HepG2 (cell line): ENCODE measurements around the gene ASPHD1. TPM values are rescaled to one million over a fixed set of nuclear protein-coding genes. Genes with fewer than 3 reads are reported as not detected.

Experiments
- BORCS8-MEF2B ChIP-seq: sonication (generic); formaldehyde crosslinking; IDR thresholded peaks from 2 replicates; pipeline ENCODE4 v1.8.0; 2022; ENCODE audit warnings: mild to moderate bottlenecking, missing genetic modification reagents
- CCAR2 ChIP-seq: fragments of 200-400 bp; formaldehyde crosslinking; optimal IDR thresholded peaks from 2 replicates; pipeline ENCODE3; 2018; ENCODE audit warnings: low read depth, mild to moderate bottlenecking, low read length, moderate library complexity
- ERF ChIP-seq: IDR thresholded peaks from 2 replicates; pipeline ENCODE4 v1.6.1; 2018; ENCODE audit warnings: missing biosample characterization, missing genetic modification reagents
- ESRRA ChIP-seq: sonication (generic); formaldehyde crosslinking; IDR thresholded peaks from 2 replicates; pipeline ENCODE4 v1.5.1; 2020; ENCODE audit warnings: mild to moderate bottlenecking, low read depth, missing genetic modification reagents
- FOXK1 ChIP-seq: sonication (generic); formaldehyde crosslinking; IDR thresholded peaks from 2 replicates; pipeline ENCODE4 v1.4.0; 2020; ENCODE audit warnings: low read depth, missing genetic modification reagents, borderline replicate concordance
- FOXK2 ChIP-seq: fragments of 450-650 bp; IDR thresholded peaks from 2 replicates; pipeline ENCODE4 v1.6.1; 2016
- HOXD1 ChIP-seq: sonication (generic); formaldehyde crosslinking; IDR thresholded peaks from 2 replicates; pipeline ENCODE4 v1.5.0; 2020; ENCODE audit warnings: missing genetic modification reagents
- KMT2B ChIP-seq: IDR thresholded peaks from 2 replicates; pipeline ENCODE4 v1.6.1; 2016; ENCODE audit warnings: missing genetic modification reagents, missing compliant biosample characterization
- MED13 ChIP-seq: sonication (generic); formaldehyde crosslinking; IDR thresholded peaks from 2 replicates; pipeline ENCODE4 v1.5.0; 2020; ENCODE audit warnings: missing genetic modification reagents
- PITX1 ChIP-seq: sonication (generic); formaldehyde crosslinking; IDR thresholded peaks from 2 replicates; pipeline ENCODE4 v1.5.1; 2020; ENCODE audit warnings: mild to moderate bottlenecking, missing genetic modification reagents
- RFX5 ChIP-seq: IDR thresholded peaks from 2 replicates; pipeline ENCODE4 v1.6.1; 2011; ENCODE audit warnings: low read depth, low read length, improper control_type of control experiment
- SOX6 ChIP-seq, 2 experiments: fragments of 450-650 bp in 1 of 2; sonication (generic) in 1 of 2; formaldehyde crosslinking in 1 of 2; IDR thresholded peaks; 2 replicates each; pipeline versions ENCODE4 v1.4.0 to v1.6.1; 2017 to 2020; ENCODE audit warnings: antibody characterized with exemption in 1 of 2, mild to moderate bottlenecking in 1 of 2, missing genetic modification reagents in 1 of 2
- SP4 ChIP-seq: sonication (generic); formaldehyde crosslinking; IDR thresholded peaks from 2 replicates; pipeline ENCODE4 v1.8.1; 2023; ENCODE audit warnings: mild to moderate bottlenecking, missing genetic modification reagents
- SP5 ChIP-seq: IDR thresholded peaks from 2 replicates; pipeline ENCODE4 v1.6.1; 2016; ENCODE audit warnings: low read depth, borderline replicate concordance
- TCF12 ChIP-seq, 2 experiments: fragments of 450-650 bp in 1 of 2; sonication (generic) in 1 of 2; formaldehyde crosslinking in 1 of 2; IDR thresholded peaks; 2 replicates each; pipeline versions ENCODE4 v1.6.1 to v1.8.0; 2017 to 2022; ENCODE audit warnings: antibody characterized with exemption in 1 of 2, mild to moderate bottlenecking in 1 of 2, missing genetic modification reagents in 1 of 2, moderate library complexity in 1 of 2
- ZNF260 ChIP-seq: sonication (generic); formaldehyde crosslinking; IDR thresholded peaks from 2 replicates; pipeline ENCODE4 v1.4.0; 2020; ENCODE audit warnings: missing genetic modification reagents, low read depth, mild to moderate bottlenecking, borderline replicate concordance
- ZNF335 ChIP-seq: sonication (generic); formaldehyde crosslinking; IDR thresholded peaks from 2 replicates; pipeline ENCODE4 v1.4.0; 2020; ENCODE audit warnings: missing genetic modification reagents
- ZNF720 ChIP-seq: sonication (generic); formaldehyde crosslinking; IDR thresholded peaks from 2 replicates; pipeline ENCODE4 v1.4.0; 2020; ENCODE audit warnings: missing genetic modification reagents
- polyA plus RNA-seq, 8 experiments: library from polyadenylated mRNA; depleted of rRNA in 3 of 8; stranded (reverse) in 7 of 8; unstranded in 1 of 8; fragments of >200 nt; fragmentation: Illumina TruSeq in 4 of 8; extraction: Trizol in 4 of 8; gene quantifications; 2 replicates each; pipeline versions ENCODE4 v1.2.1 to v1.2.3, GENCODE V29; 2011 to 2016; ENCODE audit warnings: low read depth in 4 of 8, missing spikeins in 1 of 8, mixed read lengths in 1 of 8; ENCODE audit not compliant: insufficient read depth in 1 of 8
- total RNA-seq, 5 experiments: library from RNA; depleted of rRNA; stranded (reverse); fragments of >200 nt; fragmentation: Illumina TruSeq; extraction: Trizol; gene quantifications; 2 replicates each; pipeline ENCODE4 v1.2.3, GENCODE V29; 2016; ENCODE audit warnings: low read depth in 1 of 5
- TF ChIP-seq, protein P1 (sequence below): sonication (generic); formaldehyde crosslinking; IDR thresholded peaks from 2 replicates; pipeline ENCODE4 v1.8.1; 2023; ENCODE audit warnings: missing genetic modification reagents, inconsistent platforms, borderline replicate concordance
- TF ChIP-seq, protein P2 (sequence below): IDR thresholded peaks from 2 replicates; pipeline ENCODE4 v1.6.1; 2016; ENCODE audit warnings: low read depth, borderline replicate concordance
- TF ChIP-seq, protein P3 (sequence below): fragments of 450-650 bp; IDR thresholded peaks from 2 replicates; pipeline ENCODE4 v1.6.1; 2017; ENCODE audit warnings: mild to moderate bottlenecking
- TF ChIP-seq, protein P4 (sequence below): sonication (generic); formaldehyde crosslinking; IDR thresholded peaks from 2 replicates; pipeline ENCODE4 v1.5.0; 2020; ENCODE audit warnings: mild to moderate bottlenecking, missing genetic modification reagents, borderline replicate concordance

The ASPHD1 gene
- total and polyA plus RNA-seq, 2 of the 13 experiments (the other 11 are each of a cell fraction or from before 2014, with no cell fraction given): 13.1 to 19.7 TPM

DNA sequence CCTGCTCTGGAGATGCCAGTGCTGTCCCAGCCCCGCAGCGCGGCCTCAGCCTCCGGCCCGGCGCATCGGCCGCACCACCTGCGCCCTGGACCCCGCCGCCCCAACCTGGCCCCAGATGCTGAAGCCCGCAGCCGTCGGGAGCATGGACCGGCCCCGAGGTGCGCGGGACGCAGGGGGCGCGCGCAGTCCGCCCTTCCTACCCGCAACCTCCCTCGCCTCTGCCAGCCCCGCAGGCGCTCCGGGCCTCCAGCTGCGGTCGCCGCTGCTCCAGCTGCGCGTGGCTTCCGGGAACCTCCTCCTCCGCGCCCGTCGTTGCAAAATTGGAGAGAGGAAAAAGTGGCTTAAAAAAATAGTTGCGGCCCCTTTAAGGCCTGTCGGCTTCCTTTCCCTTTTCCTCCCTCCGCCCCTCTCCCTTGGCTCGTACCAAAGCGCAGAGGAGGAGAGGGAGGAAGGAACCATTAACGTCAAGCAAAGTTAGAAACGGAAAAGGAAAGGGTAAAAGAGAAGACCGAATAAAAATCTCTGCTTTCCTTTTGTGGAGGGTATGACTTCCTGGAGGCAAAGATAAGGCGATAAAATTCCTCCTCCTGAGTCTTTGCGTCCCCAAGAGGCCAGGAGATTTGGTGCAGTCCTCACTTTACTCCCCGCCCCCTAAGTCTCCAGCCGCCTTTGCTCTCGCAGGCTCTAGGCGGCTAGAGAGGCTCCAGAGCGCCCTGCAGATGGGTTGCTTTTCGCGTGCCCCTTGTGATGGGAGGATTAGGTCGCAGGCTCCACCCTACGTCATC is 37.2 kb upstream of the ASPHD1 start, which contains the start of gene CDIPT (continued):
- TF ChIP-seq RFX5: peak; percentile 54; the same call in 1 of the 2 replicates
- peak; percentile 79 for TF ChIP-seq SP5 (CRISPR knock-in tag)
- TF ChIP-seq SOX6 (IDR thresholded peaks at IDR 0.05): no peak
- peak; percentile 68 for TF ChIP-seq SOX6 (CRISPR knock-in tag; IDR thresholded peaks at IDR 0.05)
- no peak for TF ChIP-seq TCF12 (IDR thresholded peaks at IDR 0.05)
- peak; percentile 65 for TF ChIP-seq TCF12 (CRISPR knock-in tag; IDR thresholded peaks at IDR 0.05)
- TF ChIP-seq CCAR2: peak; percentile 98
- TF ChIP-seq ZNF335 (CRISPR knock-in tag): peak; percentile 58; the same call in 1 of the 2 replicates
- TF ChIP-seq, protein P1, sequence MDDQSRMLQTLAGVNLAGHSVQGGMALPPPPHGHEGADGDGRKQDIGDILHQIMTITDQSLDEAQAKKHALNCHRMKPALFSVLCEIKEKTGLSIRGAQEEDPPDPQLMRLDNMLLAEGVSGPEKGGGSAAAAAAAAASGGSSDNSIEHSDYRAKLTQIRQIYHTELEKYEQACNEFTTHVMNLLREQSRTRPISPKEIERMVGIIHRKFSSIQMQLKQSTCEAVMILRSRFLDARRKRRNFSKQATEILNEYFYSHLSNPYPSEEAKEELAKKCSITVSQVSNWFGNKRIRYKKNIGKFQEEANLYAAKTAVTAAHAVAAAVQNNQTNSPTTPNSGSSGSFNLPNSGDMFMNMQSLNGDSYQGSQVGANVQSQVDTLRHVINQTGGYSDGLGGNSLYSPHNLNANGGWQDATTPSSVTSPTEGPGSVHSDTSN (CRISPR knock-in tag): no peak
- TF ChIP-seq, protein P2, sequence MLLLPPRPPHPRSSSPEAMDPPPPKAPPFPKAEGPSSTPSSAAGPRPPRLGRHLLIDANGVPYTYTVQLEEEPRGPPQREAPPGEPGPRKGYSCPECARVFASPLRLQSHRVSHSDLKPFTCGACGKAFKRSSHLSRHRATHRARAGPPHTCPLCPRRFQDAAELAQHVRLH (CRISPR knock-in tag): peak; percentile 80
- TF ChIP-seq MED13: no peak
- TF ChIP-seq ZNF720 (CRISPR knock-in tag): no peak
- peak; percentile 22 for TF ChIP-seq SP4 (CRISPR knock-in tag)
- TF ChIP-seq, protein P3, sequence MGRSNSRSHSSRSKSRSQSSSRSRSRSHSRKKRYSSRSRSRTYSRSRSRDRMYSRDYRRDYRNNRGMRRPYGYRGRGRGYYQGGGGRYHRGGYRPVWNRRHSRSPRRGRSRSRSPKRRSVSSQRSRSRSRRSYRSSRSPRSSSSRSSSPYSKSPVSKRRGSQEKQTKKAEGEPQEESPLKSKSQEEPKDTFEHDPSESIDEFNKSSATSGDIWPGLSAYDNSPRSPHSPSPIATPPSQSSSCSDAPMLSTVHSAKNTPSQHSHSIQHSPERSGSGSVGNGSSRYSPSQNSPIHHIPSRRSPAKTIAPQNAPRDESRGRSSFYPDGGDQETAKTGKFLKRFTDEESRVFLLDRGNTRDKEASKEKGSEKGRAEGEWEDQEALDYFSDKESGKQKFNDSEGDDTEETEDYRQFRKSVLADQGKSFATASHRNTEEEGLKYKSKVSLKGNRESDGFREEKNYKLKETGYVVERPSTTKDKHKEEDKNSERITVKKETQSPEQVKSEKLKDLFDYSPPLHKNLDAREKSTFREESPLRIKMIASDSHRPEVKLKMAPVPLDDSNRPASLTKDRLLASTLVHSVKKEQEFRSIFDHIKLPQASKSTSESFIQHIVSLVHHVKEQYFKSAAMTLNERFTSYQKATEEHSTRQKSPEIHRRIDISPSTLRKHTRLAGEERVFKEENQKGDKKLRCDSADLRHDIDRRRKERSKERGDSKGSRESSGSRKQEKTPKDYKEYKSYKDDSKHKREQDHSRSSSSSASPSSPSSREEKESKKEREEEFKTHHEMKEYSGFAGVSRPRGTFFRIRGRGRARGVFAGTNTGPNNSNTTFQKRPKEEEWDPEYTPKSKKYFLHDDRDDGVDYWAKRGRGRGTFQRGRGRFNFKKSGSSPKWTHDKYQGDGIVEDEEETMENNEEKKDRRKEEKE: no peak
- TF ChIP-seq, protein P4, sequence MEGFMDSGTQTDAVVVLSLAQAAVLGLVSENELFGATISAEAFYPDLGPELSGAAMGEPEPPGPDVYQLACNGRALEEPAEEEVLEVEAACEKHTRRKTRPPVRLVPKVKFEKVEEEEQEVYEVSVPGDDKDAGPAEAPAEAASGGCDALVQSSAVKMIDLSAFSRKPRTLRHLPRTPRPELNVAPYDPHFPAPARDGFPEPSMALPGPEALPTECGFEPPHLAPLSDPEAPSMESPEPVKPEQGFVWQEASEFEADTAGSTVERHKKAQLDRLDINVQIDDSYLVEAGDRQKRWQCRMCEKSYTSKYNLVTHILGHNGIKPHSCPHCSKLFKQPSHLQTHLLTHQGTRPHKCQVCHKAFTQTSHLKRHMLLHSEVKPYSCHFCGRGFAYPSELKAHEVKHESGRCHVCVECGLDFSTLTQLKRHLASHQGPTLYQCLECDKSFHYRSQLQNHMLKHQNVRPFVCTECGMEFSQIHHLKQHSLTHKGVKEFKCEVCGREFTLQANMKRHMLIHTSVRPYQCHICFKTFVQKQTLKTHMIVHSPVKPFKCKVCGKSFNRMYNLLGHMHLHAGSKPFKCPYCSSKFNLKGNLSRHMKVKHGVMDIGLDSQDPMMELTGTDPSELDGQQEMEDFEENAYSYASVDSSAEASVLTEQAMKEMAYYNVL (CRISPR knock-in tag): peak; percentile 34
- peak; percentile 95 for TF ChIP-seq PITX1
- no peak; the same call in 1 of the 2 replicates for TF ChIP-seq ESRRA (CRISPR knock-in tag)
- peak; percentile 43; the same call in 1 of the 2 replicates for TF ChIP-seq HOXD1 (CRISPR knock-in tag)
- TF ChIP-seq ERF (CRISPR knock-in tag): peak; percentile 95
- peak; percentile 66; the same call in 1 of the 2 replicates for TF ChIP-seq KMT2B (CRISPR knock-in tag)
- no peak for TF ChIP-seq ZNF260 (CRISPR knock-in tag)
- peak; percentile 100 for TF ChIP-seq FOXK2
- peak; percentile 73 for TF ChIP-seq BORCS8-MEF2B (CRISPR knock-in tag)
- no peak; the same call in 1 of the 2 replicates for TF ChIP-seq FOXK1
